Uterus (tissue), 2 donors: ENCODE results near the gene PIP5K1C.

Experiments used
- POLR2A ChIP-seq, 2 donors: fragments of 450-650 bp; IDR thresholded peaks; one replicate each; pipeline ENCODE4 v1.6.1; 2016; ENCODE audit warnings: antibody characterized with exemption in 2 of 2, mild to moderate bottlenecking in 1 of 2, moderate library complexity in 1 of 2
- TF ChIP-seq, protein P1 (sequence below), 4 experiments: fragments of 200-600 bp in 2 of 4; fragments of 450-650 bp in 2 of 4; sonication (generic) in 2 of 4; IDR thresholded peaks; one replicate each; pipeline ENCODE4 v1.5.1; 2016 to 2019; ENCODE audit warnings: antibody characterized with exemption in 4 of 4, mild to moderate bottlenecking in 2 of 4, moderate library complexity in 1 of 4

GRCh38 chr19:3658004-3658869 is 42.0 kb downstream of the PIP5K1C start:
- TF ChIP-seq, protein P1, sequence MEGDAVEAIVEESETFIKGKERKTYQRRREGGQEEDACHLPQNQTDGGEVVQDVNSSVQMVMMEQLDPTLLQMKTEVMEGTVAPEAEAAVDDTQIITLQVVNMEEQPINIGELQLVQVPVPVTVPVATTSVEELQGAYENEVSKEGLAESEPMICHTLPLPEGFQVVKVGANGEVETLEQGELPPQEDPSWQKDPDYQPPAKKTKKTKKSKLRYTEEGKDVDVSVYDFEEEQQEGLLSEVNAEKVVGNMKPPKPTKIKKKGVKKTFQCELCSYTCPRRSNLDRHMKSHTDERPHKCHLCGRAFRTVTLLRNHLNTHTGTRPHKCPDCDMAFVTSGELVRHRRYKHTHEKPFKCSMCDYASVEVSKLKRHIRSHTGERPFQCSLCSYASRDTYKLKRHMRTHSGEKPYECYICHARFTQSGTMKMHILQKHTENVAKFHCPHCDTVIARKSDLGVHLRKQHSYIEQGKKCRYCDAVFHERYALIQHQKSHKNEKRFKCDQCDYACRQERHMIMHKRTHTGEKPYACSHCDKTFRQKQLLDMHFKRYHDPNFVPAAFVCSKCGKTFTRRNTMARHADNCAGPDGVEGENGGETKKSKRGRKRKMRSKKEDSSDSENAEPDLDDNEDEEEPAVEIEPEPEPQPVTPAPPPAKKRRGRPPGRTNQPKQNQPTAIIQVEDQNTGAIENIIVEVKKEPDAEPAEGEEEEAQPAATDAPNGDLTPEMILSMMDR (IDR thresholded peaks at IDR 0.05), result no peak
- TF ChIP-seq POLR2A (IDR thresholded peaks at IDR 0.05), result no peak
